Astrocyte of the cerebellum (primary cell): ENCODE measurements around the gene OAS2.

Experiments used
- DNase-seq: peaks from one replicate; pipeline ENCODE4 v3.0.0-alpha.2; 2011; ENCODE audit warnings: low read depth
- H3K4me3 ChIP-seq: 2 replicates; pipeline ENCODE4 v1.5.1; 2011; ENCODE audit warnings: mild to moderate bottlenecking, low read depth, low read length, moderate library complexity
- in situ Hi-C: cut with HindIII; loops from 2 replicates; pipeline ENCODE4 v1.10.0; 2017; ENCODE audit warnings: low sequenced_read_pairs
- TF ChIP-seq, protein P1 (sequence below): IDR thresholded peaks from 2 replicates; pipeline ENCODE4 v1.5.1; 2012; ENCODE audit warnings: low read length, low read depth, moderate library complexity, mild to moderate bottlenecking; ENCODE audit errors: missing control alignments

The OAS2 gene

DNA sequence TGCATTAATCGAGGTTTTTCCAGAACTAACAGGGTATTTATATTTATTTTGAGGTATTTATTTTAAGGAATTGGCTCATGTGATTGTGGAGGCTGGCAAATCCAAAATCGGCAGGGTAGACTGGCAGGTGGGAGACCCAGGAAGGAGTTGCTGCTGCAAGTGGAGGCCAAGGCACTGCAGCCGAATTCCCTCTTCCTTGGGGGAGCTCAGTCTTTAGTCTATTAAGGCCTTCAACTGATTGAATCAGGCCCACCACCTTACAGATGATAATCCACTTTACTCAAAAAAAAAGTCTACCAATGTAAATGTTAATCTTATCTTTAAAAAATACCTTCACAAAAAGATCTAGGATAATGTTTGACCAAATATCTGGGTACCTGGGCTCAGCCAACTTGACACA lies 1.2 kb upstream of the OAS2 start:
- in situ Hi-C loops, result no loop called here
- H3K4me3 ChIP-seq, result no peak overlapping the region
- TF ChIP-seq, protein P1, sequence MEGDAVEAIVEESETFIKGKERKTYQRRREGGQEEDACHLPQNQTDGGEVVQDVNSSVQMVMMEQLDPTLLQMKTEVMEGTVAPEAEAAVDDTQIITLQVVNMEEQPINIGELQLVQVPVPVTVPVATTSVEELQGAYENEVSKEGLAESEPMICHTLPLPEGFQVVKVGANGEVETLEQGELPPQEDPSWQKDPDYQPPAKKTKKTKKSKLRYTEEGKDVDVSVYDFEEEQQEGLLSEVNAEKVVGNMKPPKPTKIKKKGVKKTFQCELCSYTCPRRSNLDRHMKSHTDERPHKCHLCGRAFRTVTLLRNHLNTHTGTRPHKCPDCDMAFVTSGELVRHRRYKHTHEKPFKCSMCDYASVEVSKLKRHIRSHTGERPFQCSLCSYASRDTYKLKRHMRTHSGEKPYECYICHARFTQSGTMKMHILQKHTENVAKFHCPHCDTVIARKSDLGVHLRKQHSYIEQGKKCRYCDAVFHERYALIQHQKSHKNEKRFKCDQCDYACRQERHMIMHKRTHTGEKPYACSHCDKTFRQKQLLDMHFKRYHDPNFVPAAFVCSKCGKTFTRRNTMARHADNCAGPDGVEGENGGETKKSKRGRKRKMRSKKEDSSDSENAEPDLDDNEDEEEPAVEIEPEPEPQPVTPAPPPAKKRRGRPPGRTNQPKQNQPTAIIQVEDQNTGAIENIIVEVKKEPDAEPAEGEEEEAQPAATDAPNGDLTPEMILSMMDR, result no peak
- DNase-seq, result no peak

DNA sequence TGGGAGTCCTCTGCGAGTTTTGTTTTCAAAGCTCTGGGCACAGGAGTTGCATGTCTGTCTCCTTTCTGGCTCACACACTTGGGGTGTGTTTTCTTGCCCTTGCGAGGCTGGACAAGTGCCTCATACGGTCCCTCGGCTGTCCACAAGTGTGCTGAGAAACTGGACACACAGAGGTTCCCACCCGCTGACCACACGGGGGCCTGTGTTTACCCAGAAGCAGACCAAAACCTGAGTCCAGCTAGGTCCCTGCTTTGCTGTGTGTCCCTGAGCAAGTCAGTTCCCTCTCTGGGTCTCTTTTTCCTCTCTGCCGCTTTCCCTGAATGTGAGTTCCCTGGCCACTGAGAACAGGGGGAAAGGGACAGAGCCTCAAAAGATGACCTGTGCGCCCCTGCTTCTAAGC lies 678 bp upstream of the OAS2 start:
- in situ Hi-C loops, result no loop called here
- TF ChIP-seq, protein P1, result no peak
- H3K4me3 ChIP-seq, result no peak overlapping the region
- no peak for DNase-seq

DNA sequence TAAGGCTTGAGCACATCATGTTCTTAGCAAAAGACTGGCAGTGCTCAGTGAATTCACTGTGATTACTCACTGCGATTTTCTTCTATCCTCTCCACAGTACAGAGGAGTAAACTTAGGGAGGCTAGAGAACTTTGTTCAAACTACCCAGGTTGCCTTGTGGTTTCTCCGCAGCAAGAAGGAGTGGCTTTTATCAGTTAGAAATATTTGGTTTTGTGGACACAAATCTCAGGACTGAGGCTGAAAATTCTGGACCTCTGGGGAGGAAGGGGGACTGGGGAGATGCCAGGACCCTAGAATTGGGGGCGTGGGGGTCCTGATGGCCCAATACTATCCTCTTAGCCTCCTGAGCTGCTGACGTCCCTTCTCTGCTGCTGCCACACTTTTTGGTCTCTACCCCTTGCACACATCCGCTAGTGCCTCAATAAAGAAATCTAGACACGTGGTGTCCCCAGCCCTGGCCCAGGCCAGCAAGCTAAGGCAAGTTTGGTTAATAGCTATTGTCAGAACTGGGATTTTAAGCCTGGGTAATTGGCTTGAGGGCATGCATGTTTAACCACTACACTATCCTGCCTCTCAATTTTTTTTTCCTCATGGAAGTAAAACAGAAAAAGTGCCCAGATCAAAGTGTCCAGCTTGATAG lies 842 bp downstream of the OAS2 start:
- in situ Hi-C loops, result no loop called here
- TF ChIP-seq, protein P1, result no peak
- DNase-seq, result no peak
- H3K4me3 ChIP-seq, result no peak overlapping the region

DNA sequence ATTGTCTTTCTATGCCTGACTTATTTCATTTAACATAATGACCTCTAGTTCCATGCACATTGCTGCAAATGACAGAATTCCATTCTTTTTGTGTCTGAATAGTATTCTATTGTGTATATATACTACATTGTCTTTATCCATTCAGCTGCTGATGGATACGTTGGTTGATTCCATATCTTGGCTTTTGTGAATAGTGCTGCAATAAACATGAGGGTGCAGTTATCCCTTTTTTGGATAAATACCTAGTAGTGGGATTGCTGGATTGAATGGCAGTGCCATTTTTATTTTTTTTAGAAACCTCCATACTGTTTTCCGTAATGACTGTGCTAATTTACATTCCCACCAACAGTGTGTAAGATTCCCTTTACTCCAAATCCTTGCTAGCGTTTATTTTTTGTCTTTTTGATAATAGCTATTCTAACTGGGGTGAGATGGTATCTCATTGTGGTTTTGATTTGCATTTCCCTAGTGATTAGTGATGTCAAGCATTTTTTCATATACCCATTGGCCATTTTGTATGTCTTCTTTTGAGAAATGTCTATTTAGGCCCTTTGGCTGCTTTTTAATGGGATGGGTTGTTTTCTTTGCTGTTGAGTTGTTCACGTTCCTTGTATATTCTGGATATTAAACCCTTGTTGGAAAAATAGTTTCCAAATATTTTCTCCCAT lies 2.3 kb downstream of the OAS2 start:
- TF ChIP-seq, protein P1, result no peak
- no peak overlapping the region for H3K4me3 ChIP-seq
- in situ Hi-C loops, result no loop called here
- no peak for DNase-seq

- H3K4me3 ChIP-seq, result no peak overlapping the region
- in situ Hi-C loops, result no loop called here
- TF ChIP-seq, protein P1, result no peak
- no peak for DNase-seq
These were observed 7.4 kb downstream of the OAS2 start for GRCh38 chr12:112985642-112986290.

DNA sequence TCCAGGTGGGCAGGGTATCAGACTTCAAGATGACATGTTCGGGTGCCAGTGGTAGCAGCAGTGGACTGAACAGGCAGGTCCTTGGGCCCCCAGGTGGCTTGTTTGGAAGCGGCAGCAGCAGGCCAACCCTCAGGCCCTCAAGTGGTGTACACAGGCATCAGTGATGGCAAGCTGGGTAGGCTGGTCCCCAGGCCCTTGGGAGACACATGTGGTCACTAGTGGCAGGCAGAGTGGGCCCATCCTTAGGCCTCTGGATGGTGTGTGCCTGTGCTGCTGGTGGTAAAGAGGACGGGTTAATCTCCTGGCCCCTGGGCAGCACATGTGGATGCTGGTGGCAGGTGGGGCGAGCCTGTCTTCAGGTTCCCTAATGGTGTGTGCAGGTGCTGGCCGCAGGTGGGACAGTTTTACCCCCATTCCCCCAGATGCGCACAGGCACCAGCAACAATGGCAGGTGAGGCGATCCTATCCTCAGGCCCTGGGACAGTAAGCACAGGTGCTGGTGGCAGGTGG lies 8.0 kb downstream of the OAS2 start:
- in situ Hi-C loops, result no loop called here
- no peak for DNase-seq
- H3K4me3 ChIP-seq, result no peak overlapping the region
- TF ChIP-seq, protein P1, result no peak
